ENCODE measurements around the gene SLC39A2.
"Not testable (repeated sequence)": the region's sequence is repeated elsewhere in the genome, so short reads cannot be mapped to it uniquely, and the experiment has no call there.

Gene SLC39A2

DNA sequence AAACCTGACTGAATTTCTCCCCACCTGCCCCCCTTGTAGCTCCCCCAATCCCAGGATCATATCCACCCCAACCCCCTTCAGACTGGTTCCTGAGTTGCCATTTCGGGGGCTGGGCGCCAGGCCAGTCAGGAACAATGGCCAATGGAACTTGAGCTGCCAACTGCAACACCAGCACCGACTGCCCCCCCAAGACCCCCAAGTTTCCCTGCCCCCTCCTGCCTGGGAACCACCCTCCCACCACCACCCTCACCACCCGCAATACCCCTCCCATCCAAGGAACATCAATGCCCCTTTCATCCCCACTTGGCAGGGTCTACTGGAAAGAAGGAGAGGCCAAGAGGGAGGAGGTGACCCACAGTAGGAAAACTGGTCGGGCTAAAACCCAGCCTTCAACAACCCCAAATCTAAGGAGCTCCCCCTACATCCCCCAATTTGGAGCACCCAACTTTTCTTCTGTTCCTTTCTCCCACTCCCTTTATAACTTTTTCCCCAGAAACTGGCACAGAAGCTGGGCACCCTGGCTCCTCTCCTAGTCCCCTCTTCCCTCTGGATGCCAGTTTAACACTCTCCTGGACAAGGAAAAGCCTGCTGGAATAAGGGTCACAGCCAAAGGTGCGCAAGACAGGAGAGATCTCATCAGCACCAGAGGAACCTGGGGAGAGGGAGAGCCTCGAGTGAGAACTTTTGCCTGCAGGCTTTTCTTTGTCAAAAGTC, 27.3 kb downstream of the SLC39A2 start:
- no peak for DNase-seq

GRCh38 chr14:21026988-21027315, 27.9 kb downstream of the SLC39A2 start:
- no peak for DNase-seq

DNA sequence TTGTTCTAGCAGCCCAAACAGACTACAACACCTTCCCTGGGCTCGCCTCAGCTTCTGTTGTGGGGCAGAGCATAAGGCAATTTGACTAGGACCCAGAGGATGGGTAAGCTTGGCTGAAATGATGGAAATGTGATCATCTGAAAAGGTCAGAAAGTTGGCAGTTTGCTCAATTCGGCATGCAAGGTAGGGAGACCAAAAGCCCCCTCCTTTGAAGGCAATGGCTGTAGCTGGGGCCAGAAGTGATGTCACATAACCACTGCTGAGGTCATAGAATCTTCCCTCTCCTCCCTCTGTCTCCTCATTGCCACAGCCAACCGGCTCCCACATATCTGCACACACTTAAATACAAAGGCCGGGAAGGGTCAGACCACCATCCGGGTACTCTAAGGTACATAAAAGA, 30.8 kb downstream of the SLC39A2 start, which contains the start of gene TPPP2:
TPPP2 (plus strand) TSS at position 301 of the 400 bp plus-strand sequence. CDS start 365 bp downstream, outside the sequence.
- no peak for DNase-seq

- no peak for DNase-seq
Observed at GRCh38 chr14:21030531-21030930, 31.4 kb downstream of the SLC39A2 start.

GRCh38 chr14:21032326-21033132, 33.4 kb downstream of the SLC39A2 start:
- no peak for DNase-seq

- DNase-seq, result no peak
Observed at GRCh38 chr14:21033133-21033698, 34.1 kb downstream of the SLC39A2 start.

DNA sequence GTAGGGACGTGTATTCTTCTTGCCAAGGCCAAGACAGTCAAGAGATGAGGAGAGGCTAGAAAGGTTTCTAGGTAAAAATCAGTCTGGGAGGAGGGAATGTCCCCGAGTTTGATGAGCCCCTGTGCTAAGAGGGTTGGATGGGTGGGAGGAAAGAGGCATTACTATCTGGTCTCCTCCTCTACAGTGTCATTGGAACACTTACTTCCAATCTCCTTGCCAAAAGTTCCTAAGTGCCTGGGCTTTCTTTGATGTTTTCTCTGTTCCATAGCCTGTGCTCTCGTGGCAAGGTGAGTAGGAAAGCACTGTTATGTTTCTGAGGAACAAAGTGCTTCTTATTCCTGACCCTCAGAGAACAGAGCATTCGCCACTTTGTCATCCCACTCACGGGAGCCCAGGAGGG, 35.6 kb downstream of the SLC39A2 start, which contains the start of gene RNASE13:
RNASE13 (minus strand) TSS at position 101 of the 400 bp plus-strand sequence. CDS start 519 bp downstream, outside the sequence.
- DNase-seq, result no peak

- no peak for DNase-seq
Observed at GRCh38 chr14:21036751-21037150, 37.7 kb downstream of the SLC39A2 start.

- DNase-seq, result no peak
Observed at GRCh38 chr14:21037156-21037555, 38.1 kb downstream of the SLC39A2 start.

DNA sequence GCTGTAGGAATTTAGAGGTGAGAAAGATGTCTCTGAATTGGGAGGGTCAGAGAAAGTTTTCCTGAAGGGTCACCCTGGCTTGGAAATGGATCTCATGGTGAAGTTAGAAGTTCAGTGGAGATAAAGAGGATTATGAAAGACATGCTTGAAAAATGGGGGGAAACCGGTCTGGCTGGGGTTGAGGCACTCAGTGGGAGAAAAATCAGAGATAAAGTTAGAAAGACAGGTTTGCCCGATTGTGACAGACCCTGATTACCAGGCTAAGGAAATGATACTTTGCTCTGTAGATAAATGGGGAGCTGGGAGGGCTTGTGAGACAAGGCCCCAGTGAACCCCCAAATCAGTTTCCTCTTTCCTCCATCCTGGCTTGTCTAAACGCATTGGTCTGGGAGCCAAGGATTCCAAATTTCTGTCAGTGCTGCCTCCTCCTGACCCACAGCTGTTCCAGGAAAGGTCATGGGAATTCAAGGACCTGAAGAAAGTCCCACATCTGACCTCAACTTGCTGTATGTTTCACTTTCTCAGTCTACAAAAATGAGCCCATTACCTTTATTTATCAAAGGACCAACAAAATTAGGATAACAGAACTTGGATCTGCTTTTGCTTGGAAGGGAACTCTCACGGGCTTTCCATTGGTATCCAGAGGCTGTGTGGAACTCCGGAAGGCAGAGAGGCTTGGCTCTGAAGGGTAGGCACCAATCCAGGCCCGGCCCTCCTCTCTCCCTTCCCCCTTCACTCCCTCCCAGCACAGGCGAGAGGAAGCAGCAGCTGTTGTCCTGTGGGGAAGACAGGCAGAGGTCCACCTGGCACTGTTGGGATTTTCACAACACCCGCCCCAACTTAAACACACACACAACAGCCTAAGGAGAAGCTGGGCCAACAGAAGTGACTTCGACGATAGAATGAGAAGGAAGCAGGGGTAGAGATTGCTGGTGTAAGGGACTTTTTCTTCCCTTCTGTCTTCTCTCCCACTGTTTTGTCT, 39.6 kb downstream of the SLC39A2 start:
- DNase-seq, result no peak

GRCh38 chr14:21039585-21040369, 40.7 kb downstream of the SLC39A2 start:
- DNase-seq, result no peak

DNA sequence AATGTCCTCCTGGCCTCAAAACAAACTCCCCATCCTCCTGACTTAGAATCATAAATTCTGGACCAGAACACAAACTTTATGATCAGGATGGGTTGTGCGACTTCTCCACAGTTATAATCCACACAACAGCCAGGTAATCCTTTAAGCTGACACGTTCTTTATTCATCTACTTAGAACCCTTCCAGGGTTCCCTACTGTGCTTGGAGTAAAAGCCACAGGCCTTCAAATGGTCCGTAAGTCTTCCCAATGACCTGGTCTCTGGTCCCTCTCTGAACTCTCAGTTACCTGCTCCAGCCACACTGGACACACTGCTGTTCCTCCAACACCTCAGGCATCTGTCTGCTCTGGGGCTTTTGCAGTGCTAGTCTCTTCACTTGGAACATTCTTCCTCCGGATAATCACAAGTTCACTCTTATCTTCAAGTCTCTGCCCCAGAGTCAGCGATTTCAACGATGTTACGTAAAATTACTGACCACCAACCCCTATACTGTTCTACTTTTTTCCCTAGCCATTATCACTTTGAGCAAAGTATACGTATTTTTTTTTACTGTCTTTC, 41.4 kb downstream of the SLC39A2 start:
- DNase-seq, result no peak

DNA sequence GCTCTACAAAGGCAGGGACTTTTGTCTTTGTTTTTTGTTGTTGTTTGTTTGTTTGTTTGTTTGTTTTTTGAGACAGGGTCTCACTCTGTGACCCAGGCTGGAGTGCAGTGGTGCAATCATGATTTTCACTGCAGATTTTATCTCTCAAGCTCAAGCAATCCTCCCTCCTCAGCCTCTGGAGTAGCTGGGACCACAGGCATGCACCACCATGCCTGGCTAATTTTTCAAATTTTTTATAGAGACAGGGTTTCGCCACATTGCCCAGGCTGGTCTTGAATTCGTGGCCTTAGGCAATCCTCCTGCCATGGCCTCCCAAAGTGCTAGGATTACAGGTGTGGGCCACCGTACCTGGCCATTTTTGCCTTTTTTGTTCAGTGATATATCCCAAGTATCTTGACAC, 41.8 kb downstream of the SLC39A2 start:
- DNase-seq, result not testable (repeated sequence)

GRCh38 chr14:21041676-21042433, 42.8 kb downstream of the SLC39A2 start, which contains the start of gene RNASE7:
Gene RNASE7 (plus strand): TSS chr14:21042362. CDS start chr14:21042993, 631 bp downstream.
- no peak for DNase-seq

DNA sequence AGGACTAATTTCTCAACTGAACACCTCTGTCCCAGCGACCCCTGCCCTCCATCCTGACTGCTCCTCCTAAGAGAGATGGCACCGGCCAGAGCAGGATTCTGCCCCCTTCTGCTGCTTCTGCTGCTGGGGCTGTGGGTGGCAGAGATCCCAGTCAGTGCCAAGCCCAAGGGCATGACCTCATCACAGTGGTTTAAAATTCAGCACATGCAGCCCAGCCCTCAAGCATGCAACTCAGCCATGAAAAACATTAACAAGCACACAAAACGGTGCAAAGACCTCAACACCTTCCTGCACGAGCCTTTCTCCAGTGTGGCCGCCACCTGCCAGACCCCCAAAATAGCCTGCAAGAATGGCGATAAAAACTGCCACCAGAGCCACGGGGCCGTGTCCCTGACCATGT, 43.8 kb downstream of the SLC39A2 start:
- DNase-seq, result no peak

- no peak for DNase-seq
Observed at GRCh38 chr14:21043387-21043973, 44.4 kb downstream of the SLC39A2 start.

DNA sequence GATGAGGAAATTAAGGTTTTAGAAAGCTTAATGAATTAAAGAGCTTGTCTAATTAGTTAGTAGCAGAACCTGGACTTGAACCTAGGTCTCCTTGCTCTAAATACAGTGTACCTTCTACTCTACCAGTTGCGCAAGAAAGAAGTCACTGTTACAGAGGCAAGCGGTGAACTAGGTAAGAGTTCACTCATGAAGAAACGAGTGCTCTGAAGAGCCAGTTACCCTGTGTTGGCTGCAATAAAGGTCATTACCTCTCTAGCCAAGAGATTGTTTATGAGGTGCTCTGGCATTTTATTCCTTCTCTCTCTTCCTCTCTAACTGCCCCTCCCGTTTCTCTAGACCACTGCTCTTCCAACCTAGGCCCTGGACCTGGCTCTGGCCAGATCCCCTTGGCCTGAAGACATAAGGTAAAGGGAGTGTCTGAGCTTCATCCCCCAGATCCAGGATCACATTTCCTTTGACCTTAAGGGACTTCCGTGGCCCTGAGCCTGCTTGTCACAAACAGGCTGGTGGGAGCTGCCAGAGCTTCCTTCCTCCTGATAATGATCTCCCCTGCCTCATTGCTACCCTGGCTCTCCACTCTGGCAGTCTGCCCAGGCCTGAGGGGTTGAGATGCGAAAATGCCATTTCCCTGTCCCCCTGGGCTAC, 45.0 kb downstream of the SLC39A2 start:
- DNase-seq, result no peak

- DNase-seq, result no peak
Observed at GRCh38 chr14:21047378-21047781, 48.3 kb downstream of the SLC39A2 start.

DNA sequence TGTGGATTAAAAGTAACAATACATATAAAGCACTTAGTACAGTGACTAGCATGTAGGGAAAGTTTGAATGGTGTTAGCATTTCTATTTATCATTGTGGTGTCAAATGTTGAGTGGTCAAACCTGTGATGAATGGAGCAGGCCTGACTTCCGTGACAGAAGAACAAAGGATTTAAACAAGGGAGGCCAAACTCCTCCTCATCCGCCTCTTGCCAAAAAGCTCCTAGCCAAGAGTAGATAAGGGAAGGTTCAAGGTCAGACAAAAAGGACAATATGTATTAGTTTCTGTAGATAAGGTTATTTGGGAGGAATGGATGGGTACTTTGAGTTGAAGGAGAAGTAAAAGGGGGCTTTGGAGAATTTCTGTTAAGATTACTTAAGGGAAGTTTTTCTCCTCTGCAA, 49.5 kb downstream of the SLC39A2 start:
- no peak for DNase-seq

DNA sequence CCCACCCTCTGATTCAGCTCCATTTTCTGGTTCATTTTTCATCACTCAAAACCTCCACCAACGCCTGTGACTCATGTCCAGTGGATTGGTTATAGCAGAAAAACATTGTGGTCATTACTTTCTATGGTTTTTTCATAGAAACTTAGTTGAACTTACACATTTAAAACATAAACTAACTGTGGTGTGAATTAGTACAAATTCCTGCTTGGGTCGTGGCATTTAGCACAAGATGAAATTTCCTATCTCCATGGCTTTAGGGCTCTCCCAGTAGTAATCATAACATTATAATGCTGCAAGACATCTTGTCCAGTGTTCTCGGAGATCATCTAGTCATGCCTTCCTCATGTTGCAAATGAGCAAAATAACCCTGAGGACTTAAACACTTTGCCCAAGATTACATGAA, 50.2 kb downstream of the SLC39A2 start:
- no peak for DNase-seq

All from NCI-H1930 (cell line).